Measurements from ENCODE around the gene XAB2. TPM values are rescaled to one million over a fixed set of nuclear protein-coding genes. Genes with fewer than 3 reads are reported as not detected.

XAB2 gene
- total RNA-seq, 1 experiment from 2014 or later = 29.5 TPM

GRCh38 chr19:7570761-7571160 is 58.6 kb downstream of the XAB2 start:
- H3K36me3 ChIP-seq = no peaks in the 10 kb centered on the region
- H3K27ac ChIP-seq = no peak overlapping the region
- H3K4me1 ChIP-seq = no peaks in the 10 kb centered on the region
- H3K27me3 ChIP-seq = no peaks in the 10 kb centered on the region
- no peak for DNase-seq
- no peak overlapping the region for H3K4me3 ChIP-seq
- H3K9me3 ChIP-seq (replicated peaks) = no peaks in the 10 kb centered on the region

Other genes with a start within 250 kb of the XAB2 start
- gene PEX11G, start 140.5 kb downstream of the XAB2 start, total RNA-seq (2014; rRNA removed; shearing (Covaris generic)) = not detected in 2 replicates
- 28.8 and 33.8 TPM in 2 replicates for gene ZNF358, start 113.4 kb downstream of the XAB2 start, total RNA-seq (2014; rRNA removed; shearing (Covaris generic))
- 3.8 and 5.8 TPM in 2 replicates for gene MCOLN1, start 106.9 kb downstream of the XAB2 start, total RNA-seq (2014; rRNA removed; shearing (Covaris generic))
- gene PNPLA6, start 93.8 kb downstream of the XAB2 start, total RNA-seq (2014; rRNA removed; shearing (Covaris generic)) = 14.2 and 17.3 TPM in 2 replicates
- 0.04 and 0.10 TPM in 2 replicates for gene CAMSAP3, start 33.7 kb downstream of the XAB2 start, total RNA-seq (2014; rRNA removed; shearing (Covaris generic))
- gene PET100, start 248 bp upstream of the XAB2 start, total RNA-seq (2014; rRNA removed; shearing (Covaris generic)) = 51.0 and 62.1 TPM in 2 replicates
- gene PCP2, start 4.2 kb upstream of the XAB2 start, total RNA-seq (2014; rRNA removed; shearing (Covaris generic)) = not detected in 2 replicates
- gene STXBP2, start 7.6 kb upstream of the XAB2 start, total RNA-seq (2014; rRNA removed; shearing (Covaris generic)) = 0.15 TPM in 1 of 2 replicates, not detected in the other
- gene RETN, start 39.5 kb upstream of the XAB2 start, total RNA-seq (2014; rRNA removed; shearing (Covaris generic)) = not detected in 2 replicates
- not detected in 2 replicates for gene MCEMP1, start 47.5 kb upstream of the XAB2 start, total RNA-seq (2014; rRNA removed; shearing (Covaris generic))
- gene TRAPPC5, start 51.3 kb upstream of the XAB2 start, total RNA-seq (2014; rRNA removed; shearing (Covaris generic)) = 18.5 and 25.1 TPM in 2 replicates
- not detected in 2 replicates for gene FCER2, start 72.6 kb upstream of the XAB2 start, total RNA-seq (2014; rRNA removed; shearing (Covaris generic))
- not detected in 2 replicates for gene CLEC4G, start 102.6 kb upstream of the XAB2 start, total RNA-seq (2014; rRNA removed; shearing (Covaris generic))
- gene CD209, start 118.0 kb upstream of the XAB2 start, total RNA-seq (2014; rRNA removed; shearing (Covaris generic)) = not detected in 2 replicates
- not detected in 2 replicates for gene CLEC4M, start 133.7 kb upstream of the XAB2 start, total RNA-seq (2014; rRNA removed; shearing (Covaris generic))
- gene EVI5L, start 200.7 kb upstream of the XAB2 start, total RNA-seq (2014; rRNA removed; shearing (Covaris generic)) = 5.5 and 6.0 TPM in 2 replicates
- not detected in 2 replicates for gene PRR36, start 244.8 kb upstream of the XAB2 start, total RNA-seq (2014; rRNA removed; shearing (Covaris generic))